NCI-H524 treated with DMSO at 0.1 percent for 48 hours (cell line): ENCODE measurements around the gene FRZB.

ENCODE experiments used
- DNase-seq: peaks from one replicate; lab custom pipeline; 2025; lab: John Stamatoyannopoulos, UW

Gene FRZB

DNA sequence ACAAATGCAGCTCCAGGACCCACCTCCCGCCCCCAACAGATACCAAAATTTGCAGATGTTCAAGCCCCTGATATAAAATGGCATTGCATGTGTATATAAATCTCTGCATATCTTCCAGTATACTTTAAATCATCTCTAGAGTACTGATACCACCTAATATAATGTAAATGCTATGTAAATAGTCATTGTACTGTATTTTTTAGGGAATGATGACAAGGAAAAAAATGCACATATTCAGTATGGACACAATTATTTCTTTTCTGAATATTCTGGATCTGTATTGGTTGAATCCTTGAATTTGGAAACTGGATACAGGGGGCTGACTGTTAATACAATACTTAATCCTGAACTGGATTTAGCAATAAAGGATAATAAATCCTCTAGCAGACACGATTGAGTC, 67.7 kb downstream of the FRZB start:
- DNase-seq, result no peak

DNA sequence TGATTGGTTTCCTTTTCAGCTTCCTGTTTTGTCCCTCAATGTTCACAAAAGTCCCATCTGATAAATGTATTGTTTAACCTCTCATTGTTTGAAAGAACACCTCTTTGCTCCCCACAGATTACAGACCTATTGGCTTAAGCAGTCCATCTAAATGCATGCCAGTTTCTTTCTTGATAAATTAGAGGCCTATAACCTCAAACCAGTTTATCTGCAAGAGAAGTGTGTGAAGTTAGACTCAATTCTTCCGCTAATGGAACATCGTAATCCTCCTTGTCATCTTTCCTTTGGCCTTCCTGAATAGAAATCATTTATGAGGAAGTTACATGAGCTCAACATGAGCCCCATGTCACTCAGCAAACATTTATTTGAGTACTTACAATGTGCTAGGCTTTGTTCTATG, 74.0 kb downstream of the FRZB start:
- DNase-seq, result no peak

DNA sequence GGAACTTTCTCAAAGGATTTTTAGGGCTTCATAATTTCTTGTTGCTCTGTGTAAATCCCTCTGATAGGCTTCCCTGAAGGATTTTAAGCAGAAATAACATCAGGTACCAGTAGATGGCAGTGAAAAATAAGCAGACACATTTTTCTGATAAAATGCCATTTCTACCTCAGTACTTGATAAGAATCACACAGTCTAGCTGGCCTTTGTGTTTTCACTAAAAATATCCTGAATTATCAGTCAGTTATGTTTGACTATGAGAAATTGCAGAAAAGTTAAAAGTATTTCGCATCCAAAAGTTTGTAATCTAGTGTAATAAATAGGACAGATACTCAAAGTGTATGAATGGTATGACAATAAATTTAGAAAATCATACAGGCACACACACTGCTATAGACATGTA, 81.7 kb downstream of the FRZB start:
- peak; percentile 6 for DNase-seq

DNA sequence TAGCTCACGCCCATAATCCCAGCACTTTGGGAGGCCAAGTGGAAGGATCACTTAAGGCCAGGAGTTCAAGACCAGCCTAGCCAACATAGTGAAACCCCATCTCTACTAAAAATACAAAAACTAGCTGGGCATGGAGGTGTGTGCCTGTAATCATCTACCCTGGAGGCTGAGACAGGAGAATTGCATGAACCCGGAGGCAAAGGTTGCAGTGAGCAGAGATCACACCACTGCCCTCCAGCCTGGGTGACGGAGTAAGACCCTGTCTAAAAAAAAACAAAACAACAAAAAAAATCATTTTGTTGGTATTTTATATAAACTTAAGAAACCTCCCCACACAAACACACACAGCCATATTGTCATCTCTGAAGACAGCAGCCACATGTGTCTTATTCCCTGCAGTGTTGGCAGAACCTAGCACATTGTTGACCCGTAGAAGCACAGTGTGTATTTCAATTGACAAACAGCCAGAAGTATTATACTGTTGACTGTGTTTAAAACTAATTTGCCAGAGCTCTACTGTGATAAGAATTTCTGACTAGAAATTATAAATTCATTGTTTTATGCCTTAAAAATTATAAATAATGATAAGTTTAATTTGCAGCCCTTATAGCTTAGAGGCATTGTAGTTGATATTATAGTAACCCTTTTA, 82.3 kb downstream of the FRZB start:
- no peak for DNase-seq
